Head of caudate nucleus (tissue), 42 donors: ENCODE measurements around the gene IKZF2.

Experiments
- DNase-seq, 42 donors: peaks; one replicate each; pipeline versions ENCODE4 v3.0.0 to v3.0.0-alpha.2; 2020 to 2021; ENCODE audit warnings: mixed read lengths in 7 of 42
- intact Hi-C: fragments of 100-400 bp; cut with DNase I; formaldehyde crosslinking; loops from one replicate; pipeline ENCODE4 v1.15.0; 2022

IKZF2 gene

DNA sequence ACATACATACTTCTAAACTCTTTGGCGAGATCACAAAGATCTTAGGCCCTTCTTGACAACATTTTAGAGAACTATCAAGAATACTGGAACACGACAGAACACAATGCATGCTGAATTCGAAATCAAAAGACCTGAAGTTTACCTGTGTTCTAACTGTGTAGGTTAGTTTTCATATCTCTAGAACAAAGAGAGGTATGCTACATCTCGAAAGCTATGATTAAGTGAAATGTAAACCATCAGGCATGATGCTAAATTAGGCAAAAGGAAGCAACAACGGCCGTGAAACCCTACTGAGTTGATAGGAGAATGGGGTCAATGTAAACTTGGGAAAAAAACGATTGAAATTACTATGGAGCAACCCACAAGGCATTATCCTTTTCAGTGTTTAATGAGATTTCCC is 43.7 kb downstream of the IKZF2 start:
- DNase-seq: no peak
- intact Hi-C loops: no loop called here

DNA sequence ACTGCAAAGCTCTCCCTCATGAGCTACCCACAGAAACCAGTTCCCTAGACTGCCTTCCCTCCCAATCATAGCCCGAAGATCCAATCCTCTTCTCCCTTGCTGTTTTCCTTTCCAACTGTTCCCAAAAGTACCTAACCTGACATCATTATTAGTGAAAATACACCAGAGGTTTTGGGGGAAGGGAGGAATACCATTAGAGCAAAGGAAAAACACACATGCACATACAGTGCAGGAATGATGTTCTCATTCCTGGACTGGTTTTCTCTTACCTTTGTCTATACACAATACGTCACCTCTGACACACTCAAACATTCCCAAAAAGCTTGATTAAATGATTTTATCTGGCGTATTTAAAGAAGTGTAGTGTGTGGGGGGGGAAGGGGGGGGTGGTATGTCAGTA is 46.2 kb downstream of the IKZF2 start:
- intact Hi-C loops: no loop called here
- no peak for DNase-seq

DNA sequence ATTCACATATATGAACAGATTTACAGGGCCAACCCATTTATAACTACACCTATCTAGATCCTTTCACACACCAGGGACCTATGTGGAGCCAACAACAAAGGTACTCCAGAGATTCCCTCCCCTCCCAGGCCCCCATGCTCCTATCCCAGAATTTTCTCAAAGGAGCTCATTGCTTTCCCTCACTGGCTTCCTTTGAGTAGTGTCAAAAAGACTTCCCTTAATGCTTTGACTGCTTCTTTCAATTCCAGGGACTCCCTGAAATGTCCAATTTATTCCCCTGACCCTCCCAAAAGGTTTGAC is 46.6 kb downstream of the IKZF2 start:
- intact Hi-C loops: no loop called here
- no peak for DNase-seq

DNA sequence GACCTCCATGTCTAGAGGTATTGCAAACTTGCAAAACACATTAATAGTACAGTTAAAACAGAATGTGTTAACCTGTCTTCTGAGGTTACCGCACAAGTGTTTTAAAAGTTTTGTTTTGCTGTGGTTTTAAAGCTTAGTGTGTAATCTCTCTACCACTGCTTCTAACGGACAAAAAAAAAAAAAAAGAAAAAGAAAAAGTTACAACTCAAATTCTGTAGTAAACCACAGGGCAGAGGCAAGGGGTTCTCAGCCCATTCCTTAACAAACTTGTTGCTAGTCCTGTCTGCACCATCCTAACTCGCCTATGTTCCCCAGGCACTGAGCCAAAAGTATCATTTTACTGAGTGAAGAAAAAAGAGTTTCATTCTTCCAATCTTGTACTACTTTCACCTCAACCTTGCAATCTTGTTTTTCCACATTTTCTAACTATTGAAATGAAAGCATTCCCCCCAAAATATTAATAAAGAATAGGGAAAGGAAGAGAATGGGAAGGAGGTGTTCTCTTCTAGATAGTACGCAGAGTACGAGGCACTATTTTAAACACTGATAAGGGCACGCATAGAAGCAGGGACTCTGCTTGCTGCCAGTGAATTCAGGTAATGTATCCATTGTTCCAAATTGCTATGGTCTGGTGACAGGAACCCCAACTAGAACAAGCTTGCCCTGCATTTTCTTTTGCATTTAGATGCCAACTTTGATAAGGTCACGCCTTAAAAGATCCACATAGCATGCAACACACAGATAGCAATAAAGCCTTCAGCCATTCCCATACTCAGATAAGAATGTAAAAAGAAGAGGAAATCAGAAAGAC is 47.1 kb downstream of the IKZF2 start:
- no peak for DNase-seq
- intact Hi-C loops: no loop called here

DNA sequence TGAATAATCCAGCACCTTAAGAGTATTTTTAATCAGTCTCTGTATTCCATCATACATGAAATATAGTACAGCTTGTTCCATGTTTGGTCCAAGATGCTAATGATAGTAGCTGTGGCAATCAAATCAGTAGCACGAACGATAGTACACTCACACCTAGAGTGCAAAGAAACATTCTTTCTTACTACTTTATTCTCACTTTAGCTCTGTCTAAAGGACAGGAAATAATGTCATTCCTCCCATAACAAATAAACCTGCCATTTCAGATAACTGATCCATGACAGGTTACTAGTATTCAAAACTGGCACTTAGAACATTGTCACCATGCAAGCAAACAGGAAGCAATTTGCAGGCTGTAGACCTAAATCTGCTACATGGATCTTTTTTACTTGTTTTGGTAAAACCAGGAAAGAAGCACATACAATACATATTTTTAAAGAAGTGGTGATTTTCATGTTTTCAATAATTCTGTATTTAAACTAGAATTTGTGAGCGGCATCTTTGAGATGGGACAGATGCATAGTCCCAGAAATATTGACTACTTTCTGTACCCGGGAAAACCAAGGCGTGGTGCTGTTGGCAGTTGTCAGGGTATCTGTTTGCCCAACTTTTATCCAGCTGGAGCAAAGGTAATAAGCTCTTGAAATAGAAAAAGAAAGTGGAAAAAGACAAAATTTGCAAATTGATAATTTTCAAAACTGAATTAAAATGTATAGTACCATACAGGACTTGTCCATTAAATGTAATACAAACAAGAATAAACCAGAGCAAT is 49.5 kb downstream of the IKZF2 start:
- DNase-seq: no peak
- intact Hi-C loops: no loop called here

DNA sequence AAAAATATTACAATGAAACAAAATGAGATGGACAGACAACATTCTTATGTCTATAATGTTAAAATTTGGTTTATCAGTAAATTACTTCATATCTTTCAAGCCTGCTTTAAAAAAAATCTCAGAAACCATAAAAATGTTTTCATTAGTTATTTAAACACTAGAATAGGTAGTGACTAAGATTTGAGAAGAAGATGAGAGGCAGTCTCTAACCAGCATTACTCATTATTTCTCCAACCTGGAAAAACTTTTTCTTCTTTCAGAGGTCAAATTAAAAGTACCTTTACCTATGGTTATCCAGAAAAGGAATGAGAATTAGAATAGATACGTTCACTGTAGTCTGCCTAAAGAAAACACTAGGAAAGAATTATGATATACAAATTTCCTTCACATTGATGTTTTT is 50.3 kb downstream of the IKZF2 start:
- no peak for DNase-seq
- intact Hi-C loops: no loop called here

DNA sequence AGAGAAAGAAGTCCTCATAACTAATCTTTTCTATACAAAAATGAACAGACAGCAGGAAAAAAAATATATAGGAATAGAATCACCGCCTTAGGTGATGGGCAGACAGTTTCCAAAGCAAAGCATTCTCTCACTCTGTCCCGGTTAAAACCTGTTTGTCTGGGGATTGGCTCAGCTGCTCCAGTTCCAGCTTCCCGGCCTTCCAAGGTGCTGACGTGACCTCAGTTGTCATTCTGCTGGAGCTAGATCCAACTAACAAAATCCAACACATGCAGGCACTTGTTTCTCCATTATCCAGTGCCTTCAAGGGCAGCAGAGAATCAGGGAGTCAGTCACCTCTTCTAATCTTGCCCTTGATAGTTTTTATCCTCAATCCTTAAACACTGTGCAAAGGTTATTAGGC is 52.8 kb downstream of the IKZF2 start:
- DNase-seq: no peak
- intact Hi-C loops: no loop called here

DNA sequence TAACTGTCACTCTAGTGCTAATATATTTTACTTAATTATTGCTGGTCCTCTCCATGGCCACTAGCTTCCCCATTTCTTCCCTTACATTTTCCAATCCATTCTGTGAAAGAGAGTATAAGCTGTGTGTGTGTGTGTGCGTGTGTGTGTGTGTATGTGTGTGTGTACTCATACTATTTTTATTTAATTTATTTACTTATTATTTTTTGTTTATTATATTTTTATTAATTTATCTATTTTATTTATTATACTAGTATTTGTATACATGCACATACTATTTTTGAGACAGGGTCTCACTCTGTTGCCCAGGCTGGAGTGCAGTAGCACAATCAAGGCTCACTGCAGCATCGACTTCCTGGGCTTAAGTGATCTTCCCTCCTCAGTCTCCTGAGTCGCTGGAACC is 59.6 kb downstream of the IKZF2 start:
- intact Hi-C loops: no loop called here
- no peak for DNase-seq

DNA sequence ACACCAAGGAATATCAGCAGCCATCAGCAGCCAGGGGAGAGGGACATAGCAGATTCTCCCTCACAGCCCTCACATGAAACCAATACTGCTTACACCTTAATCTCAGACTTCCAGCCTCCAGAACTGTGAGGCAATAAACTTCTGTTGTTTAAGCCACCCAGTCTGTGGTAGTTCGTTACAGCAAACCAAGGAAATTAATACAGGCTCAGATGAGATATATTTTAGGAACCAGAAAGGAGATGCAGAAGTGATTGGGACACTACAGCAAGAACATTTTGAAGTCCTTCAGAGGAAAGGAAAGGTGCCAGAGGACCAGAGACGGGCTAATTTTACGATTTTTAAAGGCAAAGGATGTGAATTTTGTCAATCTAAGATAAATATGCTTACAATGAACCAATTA is 60.6 kb downstream of the IKZF2 start:
- DNase-seq: no peak
- intact Hi-C loops: no loop called here

DNA sequence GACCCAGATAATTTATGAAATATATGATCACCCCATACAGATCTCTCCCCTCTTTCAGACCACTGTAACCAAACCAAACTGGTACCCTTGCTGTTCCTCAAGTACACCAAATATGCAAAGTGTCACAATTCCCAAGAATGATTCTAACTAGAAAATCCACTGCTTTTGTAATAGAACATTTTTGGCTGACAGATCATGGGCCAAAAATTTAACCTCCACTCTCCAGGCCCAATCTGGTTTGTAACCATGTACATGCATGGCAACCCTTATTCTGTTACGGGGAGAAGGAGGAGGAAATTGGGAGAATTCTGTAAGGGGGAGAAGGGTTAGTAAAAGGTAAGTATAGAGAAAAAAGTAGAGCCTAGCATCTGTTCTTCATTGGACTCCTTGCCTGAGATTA is 62.0 kb downstream of the IKZF2 start:
- no peak for DNase-seq
- intact Hi-C loops: no loop called here

DNA sequence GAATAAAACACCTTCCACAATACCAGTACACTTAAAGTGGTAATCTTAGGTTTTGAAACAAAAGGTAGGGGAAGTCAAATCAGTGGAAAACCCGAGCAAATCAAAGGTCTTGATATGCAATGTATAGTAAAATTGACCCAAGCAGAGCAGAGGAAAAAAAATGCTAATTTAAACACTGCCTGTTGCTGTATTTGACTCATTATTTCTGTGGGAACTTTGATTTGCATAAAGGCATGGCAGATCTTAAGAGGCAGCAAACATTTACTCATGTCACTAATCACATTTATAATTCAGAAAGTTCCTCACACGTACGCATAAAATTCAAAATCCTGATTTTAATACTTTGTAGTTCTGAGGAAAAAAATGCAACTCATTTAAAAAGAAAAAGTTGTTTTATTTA is 64.4 kb downstream of the IKZF2 start:
- intact Hi-C loops: no loop called here
- DNase-seq: no peak

DNA sequence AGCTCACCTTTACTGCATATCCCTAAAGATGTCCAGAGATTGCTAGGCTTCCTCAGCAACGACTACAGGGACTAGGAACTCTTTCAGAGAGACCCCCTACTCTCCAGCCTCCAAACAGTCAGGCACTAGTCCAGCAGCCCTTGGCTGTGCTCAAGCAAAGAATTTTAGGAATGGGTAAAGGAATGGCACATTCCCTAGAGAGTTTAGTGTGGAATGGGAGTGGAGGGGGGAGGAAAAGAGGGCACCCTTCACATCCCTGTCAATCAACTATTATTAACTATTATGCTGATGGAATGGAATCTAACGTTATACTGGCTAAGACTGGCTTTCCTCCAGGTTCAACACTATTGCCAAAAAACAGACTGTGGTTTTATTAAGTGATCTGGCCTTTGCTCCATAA is 64.8 kb downstream of the IKZF2 start:
- intact Hi-C loops: no loop called here
- DNase-seq: no peak

DNA sequence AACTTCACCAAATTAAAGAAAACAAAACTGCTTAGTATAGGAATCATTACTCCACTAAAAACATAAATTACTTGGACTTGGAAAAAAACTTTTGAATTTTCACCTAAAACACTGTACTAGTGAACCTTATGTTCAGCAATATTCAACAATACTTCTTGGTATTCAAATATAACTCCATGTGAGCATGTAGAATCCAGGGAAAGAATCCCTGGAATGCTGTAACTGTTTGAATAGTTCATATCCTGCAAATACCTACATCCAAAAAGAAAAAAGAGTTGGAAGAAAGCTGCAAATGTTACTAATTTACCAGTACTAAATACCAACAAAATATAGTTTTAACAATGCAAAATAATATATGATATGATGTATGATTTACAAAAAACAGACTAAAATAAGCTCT is 65.4 kb downstream of the IKZF2 start:
- DNase-seq: no peak
- intact Hi-C loops: no loop called here

DNA sequence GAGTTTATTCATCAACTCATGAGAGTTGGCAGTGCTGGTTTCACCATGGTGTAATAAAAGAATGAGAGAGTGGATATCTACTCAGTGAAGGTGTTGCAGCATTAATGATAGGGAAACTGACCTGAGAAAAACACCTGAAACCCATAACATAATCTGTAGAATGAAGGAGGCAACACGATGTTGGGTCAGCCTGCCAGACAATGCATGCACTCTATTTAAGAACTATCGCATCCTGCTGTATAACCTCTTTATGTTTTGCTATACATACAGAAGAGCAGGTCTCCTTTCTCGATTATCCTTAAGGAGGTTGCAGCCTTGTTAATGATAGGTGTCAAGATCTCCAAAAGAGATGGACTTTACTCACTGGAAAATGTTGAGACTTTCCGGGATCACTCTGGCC is 65.9 kb downstream of the IKZF2 start:
- DNase-seq: no peak
- intact Hi-C loops: no loop called here

DNA sequence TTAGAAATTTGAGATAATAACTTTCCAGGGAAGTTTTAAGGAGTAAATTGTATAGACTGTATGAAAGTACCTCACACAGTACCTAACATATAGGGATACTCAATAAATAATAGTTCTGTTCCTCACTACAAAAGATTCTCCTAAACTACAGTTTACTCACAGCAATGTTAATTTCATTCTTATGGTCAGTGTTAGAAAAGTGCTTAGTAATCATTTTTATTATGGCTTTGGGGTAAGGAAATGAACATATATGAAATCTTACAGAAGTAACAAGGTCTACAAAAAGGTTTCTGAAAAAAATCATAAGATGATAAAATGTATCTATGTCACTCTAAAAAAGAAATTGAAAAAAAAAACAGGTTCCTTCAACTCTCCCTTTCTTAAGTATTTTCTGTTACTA is 67.2 kb downstream of the IKZF2 start:
- no peak for DNase-seq

DNA sequence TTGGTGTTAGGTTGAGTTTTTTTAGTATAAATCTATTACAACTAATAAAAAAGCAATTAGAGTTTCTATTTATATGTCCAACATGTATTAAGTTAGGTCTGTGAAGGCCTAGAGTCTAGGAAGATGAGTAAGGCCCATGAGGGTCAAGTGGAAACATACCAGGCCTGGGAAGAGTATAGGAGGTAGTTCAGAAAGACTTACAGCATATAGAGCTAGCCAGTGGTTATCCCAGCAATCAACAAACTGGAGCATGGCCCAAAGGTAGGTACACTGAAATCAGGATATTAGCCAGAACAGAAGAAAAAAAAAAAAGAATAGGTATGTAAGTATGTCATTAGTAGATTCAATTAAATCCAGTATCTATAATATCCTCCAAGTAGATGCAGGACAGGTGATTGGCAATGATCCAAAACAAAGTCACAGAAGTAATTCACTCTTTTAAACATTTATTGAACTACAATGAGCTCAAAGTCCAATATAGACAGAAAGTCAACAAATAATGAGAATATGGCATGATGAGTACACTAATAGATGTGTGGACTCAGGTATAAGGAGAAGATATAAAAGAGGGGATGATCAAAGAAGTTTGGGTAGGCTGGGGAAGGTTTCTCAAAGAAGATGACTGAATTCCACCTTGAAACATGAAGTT is 70.3 kb downstream of the IKZF2 start:
- DNase-seq: no peak
- intact Hi-C loops: no loop called here

More for the DNA sequence above, 67.2 kb downstream of the IKZF2 start:
- intact Hi-C loops: no loop called here

DNA sequence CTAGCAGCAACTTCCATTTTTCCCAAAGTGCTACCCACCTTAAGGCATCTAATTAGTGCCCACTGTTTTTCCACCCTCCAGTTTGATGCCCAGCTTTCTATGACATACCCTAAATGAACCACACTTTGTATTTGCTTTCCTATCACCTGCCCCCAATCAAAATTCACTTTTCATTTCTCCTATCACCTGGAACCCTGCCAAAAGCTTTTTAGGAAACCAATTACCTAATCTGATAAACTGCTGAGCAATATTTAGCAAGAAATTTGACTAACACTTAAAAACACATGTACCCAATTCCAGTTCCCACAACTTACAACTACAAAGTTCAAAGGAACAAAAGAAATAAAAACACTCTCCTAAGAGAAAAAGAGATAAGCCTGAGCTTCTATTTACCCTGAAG is 71.7 kb downstream of the IKZF2 start:
- no peak for DNase-seq
- intact Hi-C loops: no loop called here

DNA sequence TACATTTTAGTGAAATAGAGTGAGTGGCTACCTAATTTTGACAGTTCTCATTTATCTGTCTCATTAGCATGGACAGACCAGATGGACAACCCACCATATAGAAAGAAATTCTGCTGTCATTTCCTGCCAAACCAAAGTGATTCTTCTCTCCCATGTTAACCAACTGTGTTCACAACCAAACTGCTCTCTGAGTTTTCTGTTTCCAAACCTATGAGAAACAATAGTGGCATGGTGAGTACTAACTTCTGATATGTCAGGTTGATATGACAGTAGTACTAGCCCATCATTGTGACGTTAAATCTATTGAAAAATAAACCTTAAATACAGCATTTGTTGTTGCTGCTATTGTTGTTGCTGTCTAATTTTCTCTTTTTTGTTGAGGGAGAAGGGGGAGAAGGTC is 72.7 kb downstream of the IKZF2 start:
- intact Hi-C loops: no loop called here
- no peak for DNase-seq

DNA sequence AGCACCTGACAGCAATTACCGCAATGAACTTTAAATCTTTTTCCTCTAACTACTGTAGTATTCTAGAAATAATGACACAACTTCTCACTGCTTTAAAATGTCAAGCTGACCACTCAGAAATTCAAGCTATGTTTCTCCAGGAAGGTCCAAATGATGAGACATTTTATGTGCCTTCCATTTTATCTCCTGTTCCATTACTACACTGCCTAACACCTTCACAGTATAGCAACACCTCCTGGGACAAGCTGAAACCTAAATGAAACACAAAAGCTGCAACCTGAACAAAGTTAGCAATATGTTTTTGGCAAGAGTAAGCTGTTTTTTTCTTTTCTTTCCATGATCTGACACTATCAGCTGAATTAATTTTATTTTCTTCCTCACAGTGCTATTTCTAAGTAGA is 81.9 kb downstream of the IKZF2 start:
- DNase-seq: no peak
- intact Hi-C loops: no loop called here

DNA sequence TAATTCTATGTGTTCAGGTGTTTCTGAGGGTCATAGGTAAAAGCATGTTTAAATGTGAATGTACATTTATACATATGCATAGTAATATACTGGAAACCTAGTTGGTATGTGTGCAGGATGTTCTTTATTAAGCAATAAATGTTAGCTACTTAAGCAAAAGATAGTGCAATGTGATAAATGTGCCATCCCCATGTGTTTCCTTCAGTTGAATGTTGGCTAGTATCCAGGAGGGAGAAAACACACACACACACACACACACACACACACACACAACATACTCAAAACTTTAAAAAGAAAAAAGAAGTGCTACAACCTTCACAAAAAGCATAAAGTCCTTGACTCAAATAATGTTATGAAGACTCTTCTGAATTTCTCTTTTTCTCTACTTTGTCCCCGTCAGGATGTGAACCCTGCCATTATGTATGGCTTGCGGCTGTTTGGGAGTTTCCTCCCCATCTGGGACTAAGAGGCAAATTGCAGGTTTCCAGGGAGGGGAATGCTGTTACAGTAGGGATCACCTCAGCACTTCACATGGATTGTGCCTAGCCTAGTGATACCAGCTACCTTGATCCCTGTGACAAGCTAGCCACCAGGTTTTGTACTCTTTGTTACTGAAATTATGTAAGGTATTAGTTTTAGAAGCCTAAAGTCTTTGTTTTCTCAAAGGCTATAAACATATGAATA is 82.6 kb downstream of the IKZF2 start:
- DNase-seq: no peak
- intact Hi-C loops: no loop called here
